NCI-H2196 (cell line): Measurements from ENCODE around the gene RIMKLA.

Experiments used
- DNase-seq: peaks from one replicate; lab custom pipeline; 2025; ENCODE audit not compliant: unreplicated experiment; lab: John Stamatoyannopoulos, UW

The RIMKLA gene

GRCh38 chr1:42370876-42371549, 9.6 kb upstream of the RIMKLA start:
- DNase-seq, result no peak

GRCh38 chr1:42372796-42373195, 7.8 kb upstream of the RIMKLA start:
- no peak for DNase-seq

- DNase-seq, result peak; percentile 67
Measured at GRCh38 chr1:42379794-42380585, 602 bp upstream of the RIMKLA start.

GRCh38 chr1:42381280-42381673, 685 bp downstream of the RIMKLA start:
- no peak for DNase-seq

- no peak for DNase-seq
Measured at GRCh38 chr1:42385283-42385682, 4.7 kb downstream of the RIMKLA start.

GRCh38 chr1:42386051-42386450, 5.5 kb downstream of the RIMKLA start:
- no peak for DNase-seq

GRCh38 chr1:42392255-42392654, 11.7 kb downstream of the RIMKLA start:
- DNase-seq, result peak; percentile 35

- no peak for DNase-seq
Measured at GRCh38 chr1:42392967-42393848, 12.6 kb downstream of the RIMKLA start.

- no peak for DNase-seq
Measured at GRCh38 chr1:42399315-42400100, 18.9 kb downstream of the RIMKLA start.

GRCh38 chr1:42403880-42404400, 23.3 kb downstream of the RIMKLA start:
- DNase-seq, result no peak

GRCh38 chr1:42414551-42415496, 34.2 kb downstream of the RIMKLA start:
- DNase-seq, result no peak

GRCh38 chr1:42417166-42417565, 36.6 kb downstream of the RIMKLA start:
- no peak for DNase-seq

GRCh38 chr1:42418516-42418915, 37.9 kb downstream of the RIMKLA start:
- no peak for DNase-seq

- peak; percentile 14 for DNase-seq
Measured at GRCh38 chr1:42419126-42419821, 38.7 kb downstream of the RIMKLA start.

- no peak for DNase-seq
Measured at GRCh38 chr1:42420121-42420520, 39.5 kb downstream of the RIMKLA start.

GRCh38 chr1:42420911-42421585, 40.5 kb downstream of the RIMKLA start:
- peak; percentile 90 for DNase-seq

- no peak for DNase-seq
Measured at GRCh38 chr1:42422737-42423136, 42.1 kb downstream of the RIMKLA start.

- DNase-seq, result no peak
Measured at GRCh38 chr1:42423681-42424080, 43.1 kb downstream of the RIMKLA start.
